COLO829 (cell line): ENCODE measurements around the gene CRCP.
"Not testable (repeated sequence)": the region's sequence is repeated elsewhere in the genome, so short reads cannot be mapped to it uniquely, and the experiment has no call there.

Experiments
- DNase-seq: peaks from one replicate; pipeline ENCODE4 v3.0.0; 2012; ENCODE audit warnings: low spot score

CRCP gene

DNA sequence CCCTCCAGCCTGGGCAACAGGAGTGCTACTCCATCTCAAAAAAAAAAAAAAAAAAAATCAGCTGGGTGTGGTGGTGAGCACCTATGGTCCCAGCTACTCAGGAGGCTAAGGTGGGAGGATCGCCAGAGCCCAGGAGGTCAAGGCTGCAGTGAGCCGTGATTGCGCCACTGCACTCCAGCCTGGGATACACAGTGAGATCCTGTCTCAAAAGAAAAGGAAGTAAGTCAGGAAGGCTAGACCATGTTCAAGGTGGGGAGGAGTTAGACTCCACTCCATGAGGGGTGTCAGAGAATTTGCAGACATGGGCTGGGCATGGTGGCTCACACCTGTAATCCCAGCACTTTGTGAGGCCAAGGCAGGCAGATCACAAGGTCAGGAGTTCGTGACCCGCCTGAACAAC, 6.2 kb upstream of the CRCP start:
- DNase-seq = not testable (repeated sequence)

DNA sequence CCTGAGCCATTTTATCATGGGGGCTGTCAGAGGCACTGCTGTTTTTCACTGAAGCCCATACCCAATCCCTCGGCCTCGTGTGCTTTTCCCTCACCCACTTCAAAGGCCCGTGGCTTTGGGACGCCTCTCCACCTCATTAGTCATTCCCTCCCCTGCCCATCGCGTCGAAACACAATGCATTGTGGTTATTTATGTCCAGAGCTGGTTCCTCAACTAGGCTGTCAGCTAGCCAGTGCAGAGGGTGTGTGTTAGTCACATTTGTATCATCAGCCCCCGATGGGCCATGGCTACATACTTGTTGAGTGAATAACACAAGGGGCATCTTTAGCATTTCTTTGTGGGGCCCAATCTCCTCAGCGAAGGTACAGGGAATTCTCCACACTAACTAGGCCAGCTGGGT, 3.8 kb upstream of the CRCP start:
- DNase-seq = no peak

DNA sequence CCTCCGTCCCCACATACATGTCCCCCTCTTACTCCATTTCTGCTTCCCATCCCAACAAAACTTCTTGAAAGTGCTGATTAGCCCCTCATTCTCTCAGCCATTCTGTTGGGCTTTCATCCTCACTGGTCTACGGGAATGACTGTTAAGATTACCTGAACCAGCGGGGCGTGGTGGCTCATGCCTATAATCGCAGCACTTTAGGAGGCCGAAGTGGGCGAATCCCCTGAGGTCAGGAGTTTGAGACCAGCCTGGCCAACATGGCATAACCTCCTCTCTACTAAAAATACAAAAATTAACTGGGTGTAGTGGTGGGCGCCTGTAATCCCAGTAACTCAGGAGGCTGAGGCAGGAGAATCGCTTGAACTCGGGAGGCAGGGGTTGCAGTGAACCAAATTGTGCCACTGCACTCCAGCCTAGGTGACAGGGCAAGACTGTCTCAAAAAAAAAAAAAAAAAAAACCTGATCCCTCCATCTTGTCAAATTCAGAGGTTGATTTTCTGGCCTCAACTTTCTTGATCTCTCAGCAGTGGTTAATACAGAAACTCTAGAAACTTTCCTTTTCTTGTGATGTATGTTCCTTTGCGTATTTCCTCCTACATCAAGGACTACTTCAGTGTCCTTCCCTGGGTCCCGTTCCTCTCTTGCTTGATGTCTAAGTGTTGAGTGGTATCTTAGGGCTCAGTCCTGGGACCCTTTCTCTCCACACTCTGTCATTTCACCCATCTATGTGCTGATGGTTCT, 2.2 kb downstream of the CRCP start:
- not testable (repeated sequence) for DNase-seq

DNA sequence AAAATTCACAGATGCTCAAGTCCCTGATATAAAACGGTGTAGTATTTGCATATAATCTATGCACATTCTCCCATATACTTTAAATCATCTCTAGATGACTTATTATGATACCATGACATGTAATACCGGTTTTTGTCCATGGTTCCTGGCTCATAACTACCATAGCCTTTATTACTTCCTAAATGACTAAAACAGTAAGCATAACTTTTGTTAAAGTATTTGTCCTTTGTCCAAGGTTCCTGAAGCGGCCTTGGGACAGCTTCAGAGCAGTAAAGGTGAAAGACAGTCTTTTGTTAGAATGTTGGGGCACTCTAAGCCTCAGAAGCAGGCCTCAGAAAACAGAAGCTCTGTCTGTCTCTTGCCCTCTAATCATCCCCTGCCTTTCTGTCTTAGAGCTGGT, 4.0 kb downstream of the CRCP start:
- no peak for DNase-seq

DNA sequence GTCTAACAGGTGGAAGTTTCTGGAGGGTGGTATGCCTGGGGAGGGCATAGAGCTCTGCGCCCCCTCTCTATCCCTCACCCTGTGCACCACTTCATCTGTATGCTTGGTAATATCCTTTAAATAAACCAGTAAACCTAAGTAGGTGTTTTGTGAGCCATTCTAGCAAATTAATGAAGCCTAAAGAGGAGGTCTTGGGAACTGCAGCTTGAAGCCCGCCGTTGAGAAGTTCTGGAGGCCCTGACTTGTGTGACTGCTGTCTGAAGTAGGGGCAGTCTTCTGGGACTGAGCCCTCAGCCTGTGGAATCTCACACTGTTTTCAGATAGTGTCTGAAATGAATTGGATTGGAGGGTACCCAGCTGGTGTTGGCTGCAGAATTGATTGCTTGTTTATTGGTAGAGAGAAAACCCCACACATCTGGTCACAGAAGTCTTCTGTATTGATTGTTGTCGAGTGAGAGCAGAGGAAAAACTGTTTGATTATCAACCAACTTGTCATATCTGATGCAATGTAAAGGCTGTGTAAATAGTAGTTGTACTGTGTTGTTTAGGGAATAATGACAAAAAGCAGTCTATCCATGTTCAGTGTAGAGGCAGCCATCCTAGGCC, 4.7 kb downstream of the CRCP start:
- no peak for DNase-seq

DNA sequence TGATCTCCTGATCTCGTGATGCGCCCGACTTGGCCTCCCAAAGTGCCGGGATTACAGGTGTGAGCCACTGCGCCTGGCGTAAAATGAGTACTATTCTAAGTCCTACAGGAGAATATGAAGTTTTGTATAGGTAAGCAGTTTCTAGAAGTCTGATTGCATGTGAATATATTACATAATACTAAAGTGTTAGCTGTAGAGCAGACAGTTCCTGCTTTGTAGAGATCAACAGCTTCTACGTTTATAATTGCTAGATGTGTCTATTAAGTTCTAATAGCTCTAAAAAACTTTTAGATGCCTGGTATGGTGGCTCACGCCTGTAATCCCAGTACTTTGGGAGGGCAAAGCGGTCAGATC, 8.5 kb downstream of the CRCP start:
- DNase-seq = no peak

DNA sequence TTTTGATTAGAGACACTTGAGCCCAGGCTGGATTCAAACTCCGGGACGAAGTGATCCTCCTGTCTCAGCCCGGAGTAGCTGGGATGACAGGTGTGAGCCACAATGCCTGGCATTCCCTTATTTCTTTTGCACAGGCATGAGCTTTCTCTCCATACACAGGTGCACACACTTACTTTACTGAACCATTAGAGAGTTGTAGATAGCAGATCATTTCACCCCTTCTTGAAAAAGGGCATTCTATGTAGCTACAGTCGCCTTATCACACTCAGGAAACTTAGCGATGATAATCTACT, 9.9 kb downstream of the CRCP start:
- not testable (repeated sequence) for DNase-seq

DNA sequence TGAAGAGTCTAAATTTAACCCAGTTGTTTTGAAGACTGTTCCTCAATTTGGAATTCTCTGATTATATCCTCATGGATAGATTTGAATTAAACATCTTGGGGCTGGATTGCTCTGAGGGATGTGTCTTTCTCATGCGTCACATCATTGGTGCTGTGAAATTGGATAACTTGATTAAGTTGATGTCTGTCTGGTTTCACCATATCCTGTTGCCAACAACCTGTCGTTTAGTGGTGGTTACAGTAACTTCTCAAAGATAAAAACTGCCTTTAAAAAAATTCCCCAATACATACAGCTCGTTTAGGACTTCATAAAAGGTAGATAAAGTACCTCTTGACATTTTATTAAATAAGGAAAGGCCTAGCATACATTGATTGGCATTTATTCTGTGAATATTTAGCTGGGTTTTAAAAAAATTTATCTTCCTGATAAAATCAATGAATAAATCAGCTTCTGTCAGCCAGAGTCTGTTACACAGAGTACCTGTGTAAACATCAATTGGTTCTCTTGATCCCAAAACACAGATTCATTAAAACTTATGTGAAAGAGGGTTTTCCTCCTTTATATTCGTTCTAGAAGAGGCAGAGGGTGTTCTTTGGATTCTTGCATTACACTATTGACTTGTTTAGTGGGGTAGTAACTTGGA, 10.5 kb downstream of the CRCP start:
- DNase-seq = no peak

DNA sequence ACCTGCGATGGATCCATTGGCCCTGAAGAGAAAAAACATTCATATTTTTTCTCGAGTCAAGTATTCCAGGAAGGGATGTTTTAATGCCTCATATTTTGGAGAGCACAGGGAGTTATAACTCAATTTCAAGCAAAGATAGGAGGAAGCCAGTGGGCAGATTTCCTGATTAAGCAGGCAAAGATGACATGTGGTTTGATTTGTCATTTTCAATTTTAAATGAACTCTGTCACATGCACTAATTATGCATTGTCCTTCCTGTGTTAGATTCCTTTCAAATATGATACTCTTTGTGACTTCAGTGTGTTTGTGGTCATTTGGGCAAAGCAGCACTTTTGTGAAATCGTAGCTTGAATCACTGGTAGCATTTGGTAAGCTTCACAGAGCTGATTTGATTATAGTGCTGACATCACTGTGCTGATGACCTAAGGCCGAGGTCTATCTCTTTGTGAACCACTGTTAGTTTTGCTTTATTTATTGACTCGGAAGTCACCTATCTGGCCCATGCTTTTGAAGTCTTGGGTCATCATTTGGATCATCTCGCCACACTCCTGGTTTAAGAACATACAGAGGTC, 11.2 kb downstream of the CRCP start:
- DNase-seq = not testable (repeated sequence)

DNA sequence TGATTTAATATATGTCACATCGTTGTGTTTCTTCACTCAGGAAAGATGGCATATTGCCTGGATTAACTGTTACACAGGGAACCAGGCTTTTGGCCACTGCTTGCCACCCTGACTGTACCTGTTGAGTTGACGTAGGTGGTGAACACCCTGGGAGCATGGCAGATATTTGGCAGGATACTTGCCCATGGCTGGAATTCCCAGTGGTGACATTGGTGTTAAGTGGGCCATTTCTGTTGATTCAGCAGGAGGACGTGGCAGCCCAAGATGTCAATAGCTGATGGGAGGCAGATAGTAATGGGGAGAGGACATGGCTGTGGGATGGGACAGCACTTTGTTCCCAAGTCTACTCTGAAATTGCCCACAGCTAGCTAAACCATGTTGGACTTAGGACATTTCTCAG, 12.5 kb downstream of the CRCP start:
- not testable (repeated sequence) for DNase-seq

DNA sequence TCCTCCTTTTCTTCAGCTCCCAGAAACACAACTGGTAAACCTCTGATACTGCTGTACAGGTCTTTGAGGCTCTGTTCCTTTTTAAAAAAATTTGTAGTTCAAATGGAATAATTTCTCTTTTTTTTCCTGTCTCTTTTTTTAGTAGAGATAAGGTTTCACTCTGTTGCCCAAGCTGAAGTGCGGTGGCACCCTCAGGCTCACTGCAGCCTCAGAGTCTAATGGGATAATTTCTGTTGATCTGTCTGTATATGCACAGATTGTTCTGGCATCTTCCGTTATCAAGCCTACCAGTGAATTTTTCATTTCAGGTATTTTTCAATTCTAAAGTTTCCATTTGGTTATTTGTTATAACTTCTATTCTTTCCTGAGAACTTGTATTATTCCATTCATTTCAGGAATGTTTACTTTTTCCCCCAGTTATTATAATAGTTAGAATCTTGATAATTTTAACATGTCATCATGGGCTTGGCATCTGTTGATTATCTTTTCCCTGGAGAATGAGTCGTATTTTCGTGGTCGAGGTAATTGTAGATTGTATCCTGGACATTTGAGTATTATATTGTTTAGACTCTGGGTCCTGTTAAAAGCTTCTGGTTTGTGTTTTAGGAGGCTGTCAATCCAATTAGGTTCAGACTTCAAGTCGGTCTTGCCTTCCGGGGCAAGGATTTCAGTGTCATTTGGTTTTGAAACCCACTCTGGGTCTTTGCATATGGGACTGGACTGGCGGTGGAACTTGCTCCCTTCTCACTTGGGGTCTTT, 24.5 kb downstream of the CRCP start:
- no peak for DNase-seq

DNA sequence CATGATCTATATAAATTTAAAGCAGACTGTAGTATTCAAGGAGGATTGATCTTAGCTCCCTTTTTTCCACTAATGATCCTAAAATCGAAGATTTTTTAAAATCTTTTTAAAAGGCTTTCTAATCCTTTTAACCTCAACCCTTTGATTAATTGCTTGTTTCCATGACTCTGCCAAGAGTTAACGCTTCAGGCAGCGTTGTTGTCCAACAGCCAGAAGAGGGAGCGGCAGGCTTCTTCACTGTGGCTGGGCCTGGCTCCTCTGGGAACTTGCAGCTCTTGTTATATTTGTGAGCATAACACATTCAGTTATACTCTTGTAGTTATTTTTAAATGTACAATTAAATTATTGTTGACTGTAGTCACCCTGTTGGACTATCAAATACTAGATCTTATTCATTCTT, 26.3 kb downstream of the CRCP start:
- peak; percentile 78 for DNase-seq

DNA sequence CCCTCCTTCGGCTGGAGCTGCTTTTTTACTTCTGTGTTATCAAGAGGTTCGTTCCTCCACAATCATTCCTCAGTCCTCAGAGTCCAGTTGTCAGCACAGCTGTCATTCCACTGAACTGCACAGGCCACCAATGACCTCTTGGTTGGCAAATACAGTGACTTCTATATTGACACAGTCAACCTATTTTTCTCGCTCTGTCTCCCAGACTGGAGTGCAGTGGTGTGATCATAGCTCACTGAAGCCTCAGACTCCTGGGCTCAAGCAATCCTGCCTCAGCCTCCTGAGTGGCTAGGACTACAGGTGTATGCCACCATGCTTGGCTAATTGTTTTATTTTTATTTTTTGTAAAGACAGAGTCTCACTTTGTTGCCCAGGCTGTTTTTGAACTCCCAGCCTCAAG, 27.7 kb downstream of the CRCP start:
- DNase-seq = no peak

DNA sequence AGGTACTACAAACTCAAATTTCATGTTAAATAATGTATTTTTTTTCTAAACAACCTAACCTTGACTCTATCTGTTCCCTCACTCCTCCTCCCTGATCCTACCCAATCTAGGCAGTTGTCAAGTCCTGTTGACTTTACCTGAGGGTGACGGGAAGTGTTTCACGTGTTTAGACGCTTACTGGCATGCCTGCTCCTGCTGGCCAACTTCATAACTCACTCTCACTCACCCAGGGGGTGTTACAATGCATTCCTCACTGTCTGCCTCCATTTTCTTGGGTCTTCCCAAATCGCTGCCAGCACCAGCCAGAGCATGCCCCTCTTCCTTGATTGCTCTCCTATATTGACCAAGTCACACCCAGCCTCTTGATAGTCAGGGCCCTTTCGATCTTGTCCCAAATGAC, 28.3 kb downstream of the CRCP start:
- no peak for DNase-seq

DNA sequence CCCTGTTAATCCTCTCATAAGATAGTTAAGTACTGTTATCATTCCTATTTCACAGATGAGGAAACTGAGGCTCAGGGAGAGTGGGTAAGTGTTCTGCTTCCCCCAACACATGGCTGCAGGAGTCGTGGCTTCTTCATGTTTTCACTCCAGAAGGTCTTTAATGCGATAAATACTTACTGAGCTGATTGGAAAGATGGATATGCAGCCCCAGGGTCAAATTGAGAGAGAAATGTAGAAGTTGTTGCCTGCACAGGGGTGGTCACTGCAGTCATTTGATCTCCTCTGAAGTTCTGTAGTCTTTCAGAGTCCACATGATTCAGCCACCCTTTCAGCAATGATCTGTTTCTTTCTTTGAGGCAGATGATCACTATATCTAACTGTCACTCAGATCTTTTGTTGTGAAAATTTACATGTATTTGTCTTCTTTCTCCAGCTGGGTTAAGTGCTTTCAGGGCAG, 29.3 kb downstream of the CRCP start:
- DNase-seq = no peak

DNA sequence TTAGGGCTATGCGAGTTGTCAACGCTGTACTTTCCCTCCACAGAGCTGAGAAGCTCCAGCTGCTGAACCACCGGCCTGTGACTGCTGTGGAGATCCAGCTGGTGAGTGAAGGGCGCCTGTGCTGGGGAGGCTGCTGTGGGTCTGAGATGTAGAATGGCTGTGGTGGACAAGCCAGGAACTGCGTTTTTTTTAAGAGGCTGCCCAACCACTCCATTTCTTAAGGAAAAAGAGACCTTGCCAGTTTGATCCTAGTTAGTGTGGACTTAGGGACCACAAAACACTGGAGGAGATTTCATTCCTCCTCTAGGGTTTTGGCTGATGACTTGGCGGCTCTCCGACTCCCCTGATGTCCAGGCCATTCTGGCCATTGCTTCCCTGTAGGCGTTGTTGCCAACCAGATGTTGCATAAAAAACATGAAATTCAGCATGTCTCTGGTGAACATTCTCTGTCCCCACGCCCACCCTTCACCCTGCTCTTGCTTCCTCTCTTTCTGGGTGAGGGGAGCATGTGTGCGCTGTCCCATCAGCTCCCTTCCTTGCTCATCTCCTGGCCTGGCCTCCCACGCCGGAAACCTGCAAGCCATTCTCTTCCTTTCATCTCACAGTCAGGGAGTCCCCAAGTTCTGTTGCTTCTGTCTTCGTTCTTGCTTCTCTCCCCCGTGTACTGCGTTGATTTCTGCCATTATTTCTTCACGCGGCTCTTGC, 30.9 kb downstream of the CRCP start:
- DNase-seq = no peak

DNA sequence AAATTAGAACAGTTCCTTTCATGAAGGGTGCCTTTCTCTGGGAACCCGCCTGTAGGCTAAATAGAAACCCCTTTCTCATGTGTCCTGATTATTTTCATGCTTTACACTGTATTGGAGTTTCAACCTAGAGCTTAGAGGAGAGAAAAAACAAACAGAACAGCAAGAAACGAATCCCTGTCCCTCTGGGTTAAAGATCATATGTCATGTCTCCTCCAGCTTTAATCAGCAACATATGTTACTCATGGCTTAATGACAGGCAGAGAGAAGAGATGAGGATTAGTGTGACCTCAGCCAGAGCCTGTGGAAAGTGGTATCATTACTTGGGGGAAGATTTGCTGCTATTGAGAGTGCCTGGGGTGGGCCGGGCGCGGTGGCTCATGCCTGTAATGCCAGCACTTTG, 32.1 kb downstream of the CRCP start:
- DNase-seq = no peak

DNA sequence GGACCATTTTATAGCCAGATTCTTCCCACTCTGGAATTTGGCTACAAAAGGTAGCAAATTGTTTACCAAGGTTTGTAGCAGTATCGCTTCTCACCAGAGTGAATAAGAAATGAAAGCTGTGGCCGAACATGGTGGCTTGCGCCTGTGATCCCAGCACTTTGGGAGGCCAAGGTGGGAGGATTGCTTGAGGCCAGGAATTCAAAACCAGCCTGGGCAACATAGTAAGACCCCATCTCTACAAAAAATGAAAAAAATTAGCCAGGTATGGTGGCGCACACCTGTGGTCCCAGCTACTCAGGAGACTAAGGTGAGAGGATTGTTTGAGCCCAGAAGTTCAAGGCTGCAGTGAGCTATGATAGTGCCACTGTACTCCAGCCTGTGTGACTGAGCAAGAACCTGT, 33.0 kb downstream of the CRCP start:
- not testable (repeated sequence) for DNase-seq

DNA sequence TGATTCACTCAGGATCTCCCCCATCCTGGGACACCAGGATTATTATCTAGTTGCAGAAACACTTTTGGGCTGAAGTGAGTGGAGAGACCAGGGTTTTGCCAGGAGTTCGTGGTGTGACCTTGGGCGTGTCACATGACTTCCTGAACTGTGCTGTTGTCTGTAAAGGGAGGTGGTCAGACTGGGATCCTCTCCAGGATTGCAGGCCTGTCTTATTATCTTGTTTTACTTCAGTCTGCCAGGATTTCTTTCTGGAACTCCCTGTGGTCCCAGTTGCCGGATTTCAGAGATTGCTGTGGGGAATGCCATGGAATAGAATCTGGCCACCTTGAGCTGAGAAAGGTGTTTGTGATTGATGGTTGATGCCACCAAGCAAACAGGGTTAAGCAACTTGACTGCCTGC, 35.8 kb downstream of the CRCP start:
- DNase-seq = peak; percentile 41

DNA sequence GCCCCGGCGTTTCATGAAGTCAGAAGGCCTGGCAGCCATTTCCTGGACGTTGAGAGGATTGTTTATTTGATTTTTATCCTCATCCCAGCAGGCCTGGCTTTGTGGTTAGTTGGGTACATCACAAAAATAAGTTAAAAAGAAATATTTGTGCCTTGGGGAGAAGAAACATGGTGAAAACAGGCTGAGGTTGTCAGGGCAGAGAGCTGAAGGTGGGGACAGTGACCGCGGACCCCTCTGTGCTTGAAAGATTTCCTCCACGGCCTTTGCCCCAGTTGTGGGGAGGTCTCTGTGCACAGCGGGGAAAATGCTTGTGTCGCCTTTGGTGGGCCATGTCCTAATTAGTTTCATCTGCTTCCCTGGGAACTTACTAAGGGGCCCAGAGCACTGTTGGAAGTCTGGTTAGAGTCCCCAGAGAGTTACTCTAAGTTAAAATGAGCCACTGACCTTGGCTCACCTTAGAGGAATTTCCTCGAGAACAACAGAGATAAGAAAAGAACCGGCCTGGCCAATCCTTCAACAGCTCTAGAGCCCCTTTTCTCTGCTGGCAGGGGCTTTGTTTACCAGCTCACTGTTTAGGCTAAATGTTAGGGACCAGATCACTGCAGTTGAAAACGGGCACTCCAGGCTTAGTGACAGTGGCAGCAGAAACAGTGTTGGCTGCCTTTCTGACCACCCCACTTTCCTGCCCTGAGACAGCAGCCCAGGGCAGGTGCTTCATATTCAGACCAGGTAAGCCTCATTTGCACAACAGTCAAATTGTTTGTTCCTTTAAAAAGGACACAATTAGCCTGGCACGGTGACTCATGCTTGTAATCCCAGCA, 37.9 kb downstream of the CRCP start:
- no peak for DNase-seq

DNA sequence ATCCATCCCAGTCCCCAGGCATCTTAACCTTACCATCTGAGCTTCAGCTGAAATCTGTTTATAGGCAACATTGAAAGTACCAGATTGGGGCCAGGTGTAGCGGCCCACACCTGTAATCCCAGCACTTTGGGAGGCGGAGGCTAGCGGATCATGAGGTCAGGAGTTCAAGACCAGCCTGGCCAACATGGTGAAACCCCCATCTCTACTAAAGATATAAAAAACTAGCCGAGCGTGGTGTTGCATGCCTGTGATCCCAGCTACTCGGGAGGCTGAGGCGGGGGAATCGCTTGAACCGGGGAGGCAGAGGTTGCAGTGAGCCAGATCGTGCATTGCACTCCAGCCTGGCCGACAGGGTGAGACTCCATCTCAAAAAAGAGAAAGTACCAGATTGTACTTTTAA, 39.0 kb downstream of the CRCP start:
- no peak for DNase-seq
